Glutamatergic neuron (in vitro differentiated cells): ENCODE measurements around the gene ZNF100. TPM values are rescaled to one million over a fixed set of nuclear protein-coding genes. Genes with fewer than 3 reads are reported as not detected.

Source experiments
- DNase-seq: peaks from one replicate; pipeline ENCODE4 v3.0.0; 2022
- H3K27ac Mint-ChIP-seq: one replicate; pipeline ENCODE4 v1.8.0; 2020; ENCODE audit warnings: mild to moderate bottlenecking, mixed read lengths, inconsistent platforms; ENCODE audit not compliant: unreplicated experiment
- H3K27me3 Mint-ChIP-seq: one replicate; pipeline ENCODE4 v1.8.0; 2020; ENCODE audit warnings: mild to moderate bottlenecking, moderate library complexity, mixed read lengths, inconsistent platforms; ENCODE audit not compliant: unreplicated experiment
- H3K36me3 Mint-ChIP-seq: one replicate; pipeline ENCODE4 v1.8.0; 2020; ENCODE audit warnings: mild to moderate bottlenecking, mixed read lengths, inconsistent platforms; ENCODE audit not compliant: unreplicated experiment
- H3K4me1 Mint-ChIP-seq: one replicate; pipeline ENCODE4 v1.8.0; 2020; ENCODE audit warnings: mild to moderate bottlenecking, low read depth, mixed read lengths, inconsistent platforms; ENCODE audit not compliant: unreplicated experiment
- H3K4me3 Mint-ChIP-seq: one replicate; pipeline ENCODE4 v1.8.0; 2020; ENCODE audit warnings: mild to moderate bottlenecking, mixed read lengths, inconsistent platforms; ENCODE audit not compliant: unreplicated experiment
- H3K9me3 Mint-ChIP-seq: one replicate; pipeline ENCODE4 v1.8.0; 2020; ENCODE audit warnings: mild to moderate bottlenecking, moderate library complexity, mixed read lengths, inconsistent platforms; ENCODE audit not compliant: unreplicated experiment
- total RNA-seq: library from RNA; stranded (reverse); fragmentation: NEBNext Ultra II Directional; extraction: Animal tissue kit (Norgen Biotek cat#: 25700); gene quantifications from one replicate; pipeline ENCODE4 v1.2.1, GENCODE V29; 2021; ENCODE audit not compliant: unreplicated experiment
- TF ChIP-seq, protein P1 (sequence below): fragments of 200-600 bp; sonication (generic); IDR thresholded peaks from one replicate; pipeline ENCODE4 v1.5.0; 2021; ENCODE audit not compliant: partially characterized antibody, unreplicated experiment

ZNF100 gene
- total RNA-seq, 1 donor from 2014 or later, result 29.0 TPM

DNA sequence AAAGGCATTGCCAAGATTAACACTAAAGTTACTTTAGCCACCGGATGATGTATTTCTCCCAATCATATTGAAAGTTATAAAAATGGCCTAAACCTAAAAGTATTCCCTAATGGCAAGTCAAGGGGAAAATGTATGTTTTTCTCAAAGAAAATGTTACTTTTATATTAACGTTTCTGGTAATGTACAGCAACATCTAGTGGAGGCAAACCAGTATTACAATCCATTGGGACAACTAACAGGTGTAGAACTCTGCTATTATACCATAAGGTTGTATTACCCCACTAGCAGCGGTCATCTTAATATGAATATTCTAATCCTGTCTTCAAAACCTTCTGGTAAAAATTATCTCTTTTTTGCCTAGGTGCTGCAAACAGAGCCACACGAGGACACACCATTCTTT lies 69.2 kb downstream of the ZNF100 start:
- Mint-ChIP-seq H3K36me3 (peaks cover 9% of the 10 kb centered on the region), H3K9me3 (peaks cover 7% of the 10 kb centered on the region)

DNA sequence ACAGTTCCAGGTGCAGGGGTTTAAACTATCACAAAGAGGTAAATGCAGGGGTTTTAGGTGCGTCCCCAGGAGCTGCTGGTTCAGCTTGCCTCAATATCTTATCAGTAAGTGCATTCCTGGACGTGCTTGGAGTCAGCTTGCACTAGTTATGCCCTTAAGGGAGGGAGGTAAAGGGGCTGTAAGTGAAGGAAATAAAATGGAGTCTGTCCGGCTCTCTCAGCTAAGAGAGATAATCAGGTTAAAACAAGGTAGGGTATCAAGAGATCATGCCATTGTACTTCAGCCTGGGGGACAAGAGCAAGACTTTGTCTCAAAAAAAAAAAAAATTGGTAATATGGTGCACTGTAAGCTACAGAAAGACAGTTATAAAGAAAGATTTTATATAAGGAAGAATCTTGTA lies 69.7 kb downstream of the ZNF100 start:
- TF ChIP-seq, protein P1, sequence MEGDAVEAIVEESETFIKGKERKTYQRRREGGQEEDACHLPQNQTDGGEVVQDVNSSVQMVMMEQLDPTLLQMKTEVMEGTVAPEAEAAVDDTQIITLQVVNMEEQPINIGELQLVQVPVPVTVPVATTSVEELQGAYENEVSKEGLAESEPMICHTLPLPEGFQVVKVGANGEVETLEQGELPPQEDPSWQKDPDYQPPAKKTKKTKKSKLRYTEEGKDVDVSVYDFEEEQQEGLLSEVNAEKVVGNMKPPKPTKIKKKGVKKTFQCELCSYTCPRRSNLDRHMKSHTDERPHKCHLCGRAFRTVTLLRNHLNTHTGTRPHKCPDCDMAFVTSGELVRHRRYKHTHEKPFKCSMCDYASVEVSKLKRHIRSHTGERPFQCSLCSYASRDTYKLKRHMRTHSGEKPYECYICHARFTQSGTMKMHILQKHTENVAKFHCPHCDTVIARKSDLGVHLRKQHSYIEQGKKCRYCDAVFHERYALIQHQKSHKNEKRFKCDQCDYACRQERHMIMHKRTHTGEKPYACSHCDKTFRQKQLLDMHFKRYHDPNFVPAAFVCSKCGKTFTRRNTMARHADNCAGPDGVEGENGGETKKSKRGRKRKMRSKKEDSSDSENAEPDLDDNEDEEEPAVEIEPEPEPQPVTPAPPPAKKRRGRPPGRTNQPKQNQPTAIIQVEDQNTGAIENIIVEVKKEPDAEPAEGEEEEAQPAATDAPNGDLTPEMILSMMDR, result no peak
- no peak overlapping the region for H3K4me3 Mint-ChIP-seq
- peaks cover 7% of the 10 kb centered on the region for H3K9me3 Mint-ChIP-seq
- peaks cover 9% of the 10 kb centered on the region for H3K36me3 Mint-ChIP-seq
- DNase-seq, result no peak
- H3K27me3 Mint-ChIP-seq, result peaks cover 2% of the 10 kb centered on the region
- no peak overlapping the region for H3K27ac Mint-ChIP-seq
- H3K4me1 Mint-ChIP-seq, result no peaks in the 10 kb centered on the region

More for the DNA sequence above, 69.2 kb downstream of the ZNF100 start:
- no peak for DNase-seq
- Mint-ChIP-seq H3K4me1 (no peaks in the 10 kb centered on the region), H3K27me3 (peaks cover 2% of the 10 kb centered on the region), H3K4me3 (no peak overlapping the region), H3K27ac (peak overlapping the region; percentile 48)
- TF ChIP-seq, protein P1, result peak; percentile 73

DNA sequence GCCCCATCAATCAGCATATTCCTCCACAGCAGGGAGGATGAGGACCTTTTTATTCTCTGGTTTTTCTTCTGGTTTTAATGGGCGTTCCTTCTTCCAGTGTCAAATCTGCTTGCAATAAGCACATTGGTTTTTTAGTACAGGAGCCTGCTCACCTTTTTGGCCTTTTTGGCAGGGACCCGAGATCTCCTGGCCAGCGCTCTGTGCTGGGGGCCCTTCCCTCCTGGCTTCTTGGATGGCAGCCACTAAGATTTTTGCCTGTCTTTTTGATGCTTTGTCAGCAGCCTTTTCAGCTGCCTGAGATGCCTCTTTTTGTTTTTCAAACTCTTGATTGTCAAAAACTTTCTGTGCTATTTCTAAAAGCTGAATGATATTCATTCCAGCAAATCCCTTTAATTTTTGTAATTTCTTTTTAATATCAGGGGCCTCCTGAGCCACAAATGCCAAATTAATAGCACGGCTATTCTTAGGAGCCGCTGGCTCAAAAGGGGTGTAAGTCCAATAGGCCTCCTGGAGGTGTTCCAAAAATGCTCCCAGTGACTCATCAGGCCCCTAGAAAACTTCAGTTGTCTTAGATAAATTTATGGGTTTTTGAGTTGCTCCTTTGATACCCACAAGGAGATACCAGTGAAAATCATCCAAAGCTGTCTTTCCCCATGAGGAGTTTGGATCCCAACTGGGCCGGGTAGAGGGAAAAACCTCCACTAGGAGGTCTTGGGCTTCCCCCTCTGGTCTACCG lies 73.0 kb downstream of the ZNF100 start:
- Mint-ChIP-seq H3K4me3 (no peak overlapping the region), H3K36me3 (peaks cover 17% of the 10 kb centered on the region), H3K4me1 (peaks cover 2% of the 10 kb centered on the region), H3K27ac (no peak overlapping the region), H3K27me3 (no peaks in the 10 kb centered on the region), H3K9me3 (peaks cover 7% of the 10 kb centered on the region)
- TF ChIP-seq, protein P1, result no peak
- DNase-seq, result no peak

DNA sequence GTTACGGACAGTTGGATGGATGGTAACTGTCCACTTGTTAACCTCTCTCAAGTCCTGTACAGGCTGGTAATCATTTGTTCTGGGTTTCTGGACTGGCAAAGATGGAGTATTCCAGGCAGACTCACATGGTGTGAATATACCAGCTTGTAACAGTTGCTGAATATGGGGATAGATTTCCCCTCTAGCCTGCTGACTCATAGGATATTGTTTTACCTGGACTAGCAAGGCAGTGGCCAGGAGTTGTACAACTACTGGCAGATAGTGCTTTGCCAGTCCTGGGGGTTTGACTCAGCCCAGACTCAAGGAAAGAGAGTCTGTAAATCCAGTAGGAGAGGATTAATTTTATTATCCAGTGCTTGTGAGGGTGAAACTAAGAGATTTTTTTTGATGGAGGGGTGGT lies 74.0 kb downstream of the ZNF100 start:
- TF ChIP-seq, protein P1, result no peak
- H3K4me3 Mint-ChIP-seq, result no peak overlapping the region
- peaks cover 17% of the 10 kb centered on the region for H3K36me3 Mint-ChIP-seq
- H3K27ac Mint-ChIP-seq, result no peak overlapping the region
- peaks cover 2% of the 10 kb centered on the region for H3K4me1 Mint-ChIP-seq
- no peaks in the 10 kb centered on the region for H3K27me3 Mint-ChIP-seq
- peaks cover 7% of the 10 kb centered on the region for H3K9me3 Mint-ChIP-seq
- no peak for DNase-seq

DNA sequence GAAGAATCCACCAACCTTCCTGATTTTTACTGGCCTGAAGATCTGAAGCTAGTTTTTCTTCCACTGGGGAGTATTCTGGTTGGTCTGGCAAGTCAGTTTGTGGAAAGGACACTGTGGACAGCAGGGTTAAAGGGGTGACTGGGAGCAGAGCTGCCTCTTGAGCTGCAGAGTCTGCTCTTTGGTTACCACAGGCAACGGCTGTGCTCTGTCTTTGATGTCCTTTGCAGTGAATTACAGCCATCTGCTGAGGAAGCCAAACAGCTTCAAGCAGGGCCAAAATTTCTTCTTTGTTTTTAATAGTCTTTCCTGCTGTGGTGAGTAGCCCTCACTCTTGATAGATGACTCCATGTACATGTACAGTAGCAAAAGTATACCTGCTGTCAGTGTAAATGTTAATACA lies 75.7 kb downstream of the ZNF100 start:
- H3K4me1 Mint-ChIP-seq, result peaks cover 2% of the 10 kb centered on the region
- TF ChIP-seq, protein P1, result no peak
- H3K27me3 Mint-ChIP-seq, result no peaks in the 10 kb centered on the region
- no peak overlapping the region for H3K4me3 Mint-ChIP-seq
- DNase-seq, result no peak
- no peak overlapping the region for H3K27ac Mint-ChIP-seq
- peaks cover 7% of the 10 kb centered on the region for H3K9me3 Mint-ChIP-seq
- H3K36me3 Mint-ChIP-seq, result peaks cover 17% of the 10 kb centered on the region
